Endodermal cell (in vitro differentiated cells): ENCODE data around the gene SBNO1. TPM values are rescaled to one million over a fixed set of nuclear protein-coding genes. Genes with fewer than 3 reads are reported as not detected.
A peak's percentile ranks its signal among the peaks of the same experiment; 100 is the strongest.

Experiments used
- DNase-seq: peaks from one replicate; pipeline ENCODE4 v3.0.0-alpha.2; 2017
- H3K27ac ChIP-seq: 2 replicates; pipeline ENCODE4 v1.5.1; 2013; ENCODE audit warnings: mild to moderate bottlenecking, low read depth, low read length, moderate library complexity
- H3K27me3 ChIP-seq: 2 replicates; pipeline ENCODE4 v1.6.1; 2013; ENCODE audit warnings: mild to moderate bottlenecking, low read length, moderate library complexity; ENCODE audit not compliant: insufficient read depth, control insufficient read depth, poor library complexity, severe bottlenecking
- H3K36me3 ChIP-seq: 2 replicates; pipeline ENCODE4 v1.7.0; 2013; ENCODE audit warnings: mild to moderate bottlenecking, low read length, moderate library complexity; ENCODE audit not compliant: control insufficient read depth, insufficient read depth
- H3K4me1 ChIP-seq: one replicate; pipeline ENCODE4 v1.7.0; 2013; ENCODE audit warnings: low read length; ENCODE audit not compliant: control insufficient read depth, insufficient read depth
- H3K4me3 ChIP-seq: 2 replicates; pipeline ENCODE4 v1.5.1; 2013; ENCODE audit warnings: mild to moderate bottlenecking, low read length, moderate library complexity
- H3K9ac ChIP-seq: 2 replicates; pipeline ENCODE4 v1.6.1; 2013; ENCODE audit warnings: mild to moderate bottlenecking, low read length, moderate library complexity; ENCODE audit not compliant: poor library complexity, severe bottlenecking; ENCODE audit errors: extremely low read depth
- H3K9me3 ChIP-seq: 2 replicates; pipeline ENCODE4 v1.6.1; 2013; ENCODE audit warnings: mild to moderate bottlenecking, low read length, moderate library complexity; ENCODE audit not compliant: control insufficient read depth
- H3K27ac Mint-ChIP-seq: 2 replicates; pipeline ENCODE4 v1.8.0; 2020; ENCODE audit warnings: mixed read lengths
- H3K27me3 Mint-ChIP-seq: 2 replicates; pipeline ENCODE4 v1.8.0; 2021; ENCODE audit warnings: mild to moderate bottlenecking, mixed read lengths; ENCODE audit not compliant: insufficient read depth
- H3K36me3 Mint-ChIP-seq: 2 replicates; pipeline ENCODE4 v1.8.0; 2020; ENCODE audit warnings: low read depth, mixed read lengths
- H3K4me1 Mint-ChIP-seq: 2 replicates; pipeline ENCODE4 v1.8.0; 2020; ENCODE audit warnings: mixed read lengths
- H3K4me3 Mint-ChIP-seq: 2 replicates; pipeline ENCODE4 v1.8.0; 2020; ENCODE audit warnings: mild to moderate bottlenecking, moderate library complexity, mixed read lengths
- H3K9me3 Mint-ChIP-seq: 2 replicates; pipeline ENCODE4 v1.8.0; 2020; ENCODE audit warnings: mild to moderate bottlenecking, mixed read lengths
- WGBS, 2 experiments: methylation state at CpG; one replicate each; pipeline versions ENCODE4 v1.1.5 to v1.1.7; 2013; ENCODE audit warnings: missing lambda C conversion rate in 2 of 2, mixed read lengths in 1 of 2; ENCODE audit not compliant: insufficient coverage in 1 of 2, insufficient read length in 1 of 2; 5-methylcytosine and 5-hydroxymethylcytosine counted together
- total RNA-seq, 2 donors: library from RNA; stranded (reverse); fragmentation: NEBNext Ultra II Directional in 1 of 2; extraction: Animal tissue kit (Norgen Biotek cat#: 25700) in 1 of 2; gene quantifications; 2 replicates in 1 of 2; 3 replicates in 1 of 2; pipeline ENCODE4 v1.2.1, GENCODE V29; 2021
- TF ChIP-seq, protein P1 (sequence below): fragments of 200-600 bp; sonication (generic); conservative IDR thresholded peaks from 2 replicates; pipeline ENCODE4 v1.5.0; 2021; ENCODE audit warnings: antibody characterized with exemption, mild to moderate bottlenecking

Gene SBNO1
- total RNA-seq, 2 donors from 2014 or later, result 44.5 to 44.7 TPM

DNA sequence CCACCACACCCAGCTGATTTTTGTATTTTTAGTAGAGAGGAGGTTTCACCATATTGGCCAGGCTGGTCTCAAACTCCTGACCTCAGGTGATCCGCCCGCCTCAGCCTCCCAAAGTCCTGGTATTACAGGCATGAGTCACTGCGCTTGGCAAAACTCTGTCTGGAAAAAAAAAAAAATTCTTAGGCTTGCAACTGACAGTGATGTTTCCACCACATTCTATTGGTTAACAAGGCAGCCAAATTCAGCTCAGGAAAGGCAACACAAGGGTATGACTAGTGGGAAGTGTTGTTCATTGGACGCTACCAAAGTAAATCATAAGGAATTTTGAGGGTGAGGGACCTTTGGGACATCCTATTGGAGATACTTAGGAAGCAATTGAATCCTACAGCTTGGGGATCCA is 2.9 kb upstream of the SBNO1 start:
- WGBS, 2 experiments, result 92 to 99% methylated on average over 4 of the region's 4 CpGs
- H3K4me3 Mint-ChIP-seq, result no peak overlapping the region
- peaks cover 6% of the 10 kb centered on the region for H3K9me3 Mint-ChIP-seq

DNA sequence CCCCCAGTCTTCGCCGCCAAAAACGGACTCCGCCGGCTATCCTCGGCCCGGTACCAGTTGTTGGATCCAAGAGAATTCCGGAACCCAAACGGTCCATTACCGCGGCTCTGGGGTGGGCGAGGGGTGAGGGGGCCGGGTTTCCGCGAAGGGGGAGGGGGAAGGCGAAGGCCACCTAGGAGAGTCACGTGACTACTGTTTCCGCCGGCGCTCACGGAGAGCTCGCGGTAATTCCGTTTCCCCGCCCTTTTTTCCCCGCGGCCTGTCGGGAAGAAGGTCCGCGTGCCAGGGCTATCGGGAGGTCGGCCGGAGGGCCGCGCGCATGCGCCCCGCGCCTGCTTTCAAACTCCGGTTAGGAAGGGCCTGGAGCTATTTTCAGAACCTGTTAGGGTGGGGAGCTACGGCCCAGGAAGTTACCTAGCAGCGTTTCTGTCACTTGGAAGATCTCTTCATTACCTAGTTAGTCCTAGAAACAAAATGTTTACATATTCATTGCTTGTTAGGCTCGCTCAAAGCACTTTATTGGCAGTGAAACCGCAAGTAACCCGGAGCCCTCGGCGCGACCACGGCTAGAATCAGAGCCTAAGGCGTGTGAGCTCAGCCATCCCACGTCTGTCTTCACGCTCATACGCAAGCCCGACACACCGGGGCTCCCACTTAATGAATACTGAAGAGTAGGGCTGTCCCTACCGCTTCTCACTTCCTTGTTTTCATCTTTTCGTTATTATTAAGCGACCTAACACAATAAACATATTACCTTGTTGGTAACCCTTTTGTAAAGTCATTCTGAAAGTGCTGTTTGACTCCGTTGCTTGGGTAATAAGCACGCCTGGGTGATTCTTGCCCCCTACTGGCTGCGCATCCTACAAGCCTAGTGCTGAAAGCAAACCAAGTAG is 624 bp upstream of the SBNO1 start:
- DNase-seq, result peak; percentile 100
- no peaks in the 10 kb centered on the region for H3K9me3 ChIP-seq
- peaks cover under 1% of the 10 kb centered on the region for H3K36me3 ChIP-seq
- H3K9me3 Mint-ChIP-seq, result no peaks in the 10 kb centered on the region
- H3K27me3 Mint-ChIP-seq, result no peaks in the 10 kb centered on the region
- no peaks in the 10 kb centered on the region for H3K27me3 ChIP-seq
- 1 to 2% methylated on average over 36 to 60 of the region's 61 CpGs for WGBS, 2 experiments
- H3K27ac ChIP-seq, result peak overlapping the region; percentile 91
- peak overlapping the region; percentile 94 for H3K4me3 ChIP-seq
- H3K4me3 Mint-ChIP-seq, result peak overlapping the region; percentile 92
- H3K36me3 Mint-ChIP-seq, result no peaks in the 10 kb centered on the region
- TF ChIP-seq, protein P1, sequence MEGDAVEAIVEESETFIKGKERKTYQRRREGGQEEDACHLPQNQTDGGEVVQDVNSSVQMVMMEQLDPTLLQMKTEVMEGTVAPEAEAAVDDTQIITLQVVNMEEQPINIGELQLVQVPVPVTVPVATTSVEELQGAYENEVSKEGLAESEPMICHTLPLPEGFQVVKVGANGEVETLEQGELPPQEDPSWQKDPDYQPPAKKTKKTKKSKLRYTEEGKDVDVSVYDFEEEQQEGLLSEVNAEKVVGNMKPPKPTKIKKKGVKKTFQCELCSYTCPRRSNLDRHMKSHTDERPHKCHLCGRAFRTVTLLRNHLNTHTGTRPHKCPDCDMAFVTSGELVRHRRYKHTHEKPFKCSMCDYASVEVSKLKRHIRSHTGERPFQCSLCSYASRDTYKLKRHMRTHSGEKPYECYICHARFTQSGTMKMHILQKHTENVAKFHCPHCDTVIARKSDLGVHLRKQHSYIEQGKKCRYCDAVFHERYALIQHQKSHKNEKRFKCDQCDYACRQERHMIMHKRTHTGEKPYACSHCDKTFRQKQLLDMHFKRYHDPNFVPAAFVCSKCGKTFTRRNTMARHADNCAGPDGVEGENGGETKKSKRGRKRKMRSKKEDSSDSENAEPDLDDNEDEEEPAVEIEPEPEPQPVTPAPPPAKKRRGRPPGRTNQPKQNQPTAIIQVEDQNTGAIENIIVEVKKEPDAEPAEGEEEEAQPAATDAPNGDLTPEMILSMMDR, result peak; percentile 85
- H3K27ac Mint-ChIP-seq, result peak overlapping the region; percentile 90
- no peaks in the 10 kb centered on the region for H3K4me1 ChIP-seq
- H3K9ac ChIP-seq, result peak overlapping the region; percentile 92
- H3K4me1 Mint-ChIP-seq, result peaks cover 8% of the 10 kb centered on the region

More for the DNA sequence above, 2.9 kb upstream of the SBNO1 start:
- Histone ChIP-seq H3K27me3 (no peaks in the 10 kb centered on the region), H3K27ac (no peak overlapping the region), H3K4me3 (no peak overlapping the region), H3K9me3 (peaks cover 6% of the 10 kb centered on the region), H3K9ac (no peak overlapping the region), H3K4me1 (no peaks in the 10 kb centered on the region), H3K36me3 (no peaks in the 10 kb centered on the region)
- Mint-ChIP-seq H3K27ac (no peak overlapping the region), H3K27me3 (no peaks in the 10 kb centered on the region), H3K4me1 (peaks cover 11% of the 10 kb centered on the region), H3K36me3 (no peaks in the 10 kb centered on the region)
- TF ChIP-seq, protein P1, result no peak
- no peak for DNase-seq

DNA sequence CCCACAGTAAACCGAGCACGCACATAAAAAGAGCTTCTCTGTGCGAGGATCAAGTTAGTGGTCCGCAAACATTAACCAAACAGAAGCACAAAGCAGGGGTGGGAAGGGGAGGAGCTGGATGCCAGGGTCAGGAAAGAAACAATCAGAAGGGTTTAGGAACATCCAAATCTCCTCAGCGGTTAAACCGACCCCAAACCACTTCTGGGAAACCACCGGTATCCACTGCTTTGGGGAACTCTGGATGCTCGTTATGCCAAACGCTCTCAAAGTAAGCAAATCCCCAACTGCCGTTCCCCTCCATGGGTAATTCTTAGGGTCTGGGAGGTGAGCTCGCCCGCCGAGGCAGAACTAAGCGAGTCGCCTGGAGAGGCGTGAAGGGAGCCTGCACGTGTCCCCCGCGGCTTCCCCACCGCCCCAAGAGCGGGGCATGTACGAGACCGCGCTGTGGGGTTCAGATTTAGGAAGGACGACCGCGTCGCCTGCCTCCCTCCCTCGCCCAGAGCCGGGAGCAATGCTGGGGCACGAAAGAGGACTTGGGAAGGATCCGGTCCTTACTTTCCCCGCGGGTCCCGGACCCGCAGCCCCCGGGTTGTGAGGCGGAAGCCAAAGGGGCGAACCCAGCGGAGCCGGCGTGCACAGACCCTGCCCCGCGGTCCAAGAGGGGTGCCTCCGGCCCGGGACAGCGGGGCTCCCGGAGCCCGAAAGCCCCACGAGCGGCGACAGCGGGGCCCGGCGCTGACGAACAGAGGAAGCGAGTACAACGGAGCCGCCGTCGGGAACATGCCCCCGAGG is 711 bp downstream of the SBNO1 start:
- Histone ChIP-seq H3K4me3 (peak overlapping the region; percentile 94), H3K36me3 (peaks cover 9% of the 10 kb centered on the region), H3K27me3 (no peaks in the 10 kb centered on the region), H3K4me1 (no peaks in the 10 kb centered on the region), H3K27ac (peak overlapping the region; percentile 60), H3K9ac (peak overlapping the region; percentile 92), H3K9me3 (no peaks in the 10 kb centered on the region)
- 0% methylated on average over 21 to 62 of the region's 62 CpGs for WGBS, 2 experiments
- H3K27ac Mint-ChIP-seq, result peak overlapping the region; percentile 52
- no peaks in the 10 kb centered on the region for H3K27me3 Mint-ChIP-seq
- no peaks in the 10 kb centered on the region for H3K36me3 Mint-ChIP-seq
- no peaks in the 10 kb centered on the region for H3K9me3 Mint-ChIP-seq
- H3K4me1 Mint-ChIP-seq, result peaks cover 8% of the 10 kb centered on the region
- H3K4me3 Mint-ChIP-seq, result peak overlapping the region; percentile 92
- peak; percentile 77 for DNase-seq
- TF ChIP-seq, protein P1, result no peak
